HPDE6-E6E7 (cell line): ENCODE results near the gene ERMARD.
A peak's percentile ranks its signal among the peaks of the same experiment; 100 is the strongest.

Experiments used
- DNase-seq: peaks from one replicate; pipeline ENCODE4 v3.0.0; 2011; ENCODE audit warnings: missing footprints; ENCODE audit errors: extremely low spot score

ERMARD gene

GRCh38 chr6:169783401-169783800 is 32.0 kb downstream of the ERMARD start:
- DNase-seq = no peak

DNA sequence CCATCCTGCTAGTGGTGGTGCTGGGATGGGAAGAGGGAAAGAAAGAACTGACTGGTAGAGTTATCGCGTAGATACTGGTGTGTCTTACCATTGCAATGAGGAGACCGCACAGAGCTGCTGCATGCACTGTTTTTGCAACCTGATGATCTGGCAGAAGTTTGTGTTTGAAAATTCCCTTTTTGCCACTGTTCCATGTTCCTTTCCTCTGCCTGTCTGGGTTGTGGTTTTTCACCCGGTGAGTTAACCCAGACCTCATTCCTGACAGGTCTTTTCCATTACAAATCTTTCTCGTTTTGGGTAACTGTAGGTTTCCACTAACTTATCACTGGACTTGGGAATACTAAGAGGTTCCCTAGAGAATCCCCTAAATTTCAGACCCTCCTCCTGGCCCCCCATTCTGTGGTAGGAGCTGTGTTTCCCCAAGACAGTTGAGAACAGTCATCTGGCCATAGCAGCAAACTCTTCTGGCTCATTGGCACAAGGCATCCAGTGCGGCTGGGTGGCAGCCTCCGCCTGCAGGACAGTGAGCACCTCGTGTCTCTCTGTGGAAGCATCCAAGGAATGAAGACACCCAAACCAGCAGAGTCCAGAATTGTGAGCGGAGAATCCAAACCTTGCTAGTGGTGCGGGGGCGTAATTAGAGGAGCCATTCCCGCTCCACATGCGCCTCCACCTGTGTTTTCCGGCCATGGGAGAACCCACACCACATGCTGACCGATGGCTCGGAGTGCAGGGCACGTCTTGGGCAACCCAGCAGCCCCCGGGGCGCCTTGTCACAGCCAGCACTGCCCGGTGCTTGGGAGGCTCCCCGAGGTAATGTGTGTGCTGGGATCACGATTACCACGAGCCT is 32.8 kb downstream of the ERMARD start:
- DNase-seq = no peak

GRCh38 chr6:169784821-169785340 is 33.5 kb downstream of the ERMARD start:
- DNase-seq = no peak

- DNase-seq = no peak
These were observed 34.1 kb downstream of the ERMARD start for GRCh38 chr6:169785566-169785965.

GRCh38 chr6:169786349-169786748 is 34.9 kb downstream of the ERMARD start:
- no peak for DNase-seq

DNA sequence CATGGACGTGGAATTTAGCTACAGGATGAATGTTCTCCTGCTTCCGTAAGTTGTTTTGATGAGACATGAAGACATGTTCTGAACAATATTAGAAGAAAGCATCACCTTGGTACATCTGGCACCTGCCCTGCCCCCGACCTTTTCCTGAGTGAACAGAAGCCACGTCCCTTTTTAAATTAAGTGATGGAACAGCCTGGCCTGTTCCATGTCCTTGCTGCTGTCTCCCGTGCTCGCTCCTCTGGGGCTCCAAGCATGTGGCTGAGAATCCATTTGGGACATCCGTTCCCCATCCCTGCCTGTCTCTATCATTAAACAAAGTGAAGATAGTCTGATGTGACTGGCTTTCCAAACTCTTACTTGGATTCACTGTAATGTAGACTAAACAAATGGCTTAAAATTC is 36.4 kb downstream of the ERMARD start:
- no peak for DNase-seq

DNA sequence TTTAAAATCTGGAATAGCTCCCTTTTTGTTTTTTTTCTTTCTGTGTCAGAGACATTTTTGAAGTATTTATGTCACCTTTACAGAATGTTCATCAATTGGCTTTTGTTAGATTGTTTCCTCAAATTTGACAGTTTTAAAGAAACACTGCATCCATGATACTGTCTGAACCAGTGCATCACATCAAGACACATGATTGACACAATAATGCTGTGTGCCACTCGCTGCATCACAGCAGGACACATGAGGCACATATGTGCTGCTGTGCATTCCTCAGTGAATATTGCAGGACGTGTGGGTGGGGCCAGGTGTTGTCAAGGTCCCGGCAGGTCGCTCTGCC is 37.4 kb downstream of the ERMARD start:
- DNase-seq = no peak

GRCh38 chr6:169789146-169789943 is 37.9 kb downstream of the ERMARD start:
- DNase-seq = no peak

GRCh38 chr6:169789944-169790927 is 38.8 kb downstream of the ERMARD start:
- peak; percentile 90 for DNase-seq

- DNase-seq = no peak
These were observed 40.3 kb downstream of the ERMARD start for GRCh38 chr6:169791721-169792131.

DNA sequence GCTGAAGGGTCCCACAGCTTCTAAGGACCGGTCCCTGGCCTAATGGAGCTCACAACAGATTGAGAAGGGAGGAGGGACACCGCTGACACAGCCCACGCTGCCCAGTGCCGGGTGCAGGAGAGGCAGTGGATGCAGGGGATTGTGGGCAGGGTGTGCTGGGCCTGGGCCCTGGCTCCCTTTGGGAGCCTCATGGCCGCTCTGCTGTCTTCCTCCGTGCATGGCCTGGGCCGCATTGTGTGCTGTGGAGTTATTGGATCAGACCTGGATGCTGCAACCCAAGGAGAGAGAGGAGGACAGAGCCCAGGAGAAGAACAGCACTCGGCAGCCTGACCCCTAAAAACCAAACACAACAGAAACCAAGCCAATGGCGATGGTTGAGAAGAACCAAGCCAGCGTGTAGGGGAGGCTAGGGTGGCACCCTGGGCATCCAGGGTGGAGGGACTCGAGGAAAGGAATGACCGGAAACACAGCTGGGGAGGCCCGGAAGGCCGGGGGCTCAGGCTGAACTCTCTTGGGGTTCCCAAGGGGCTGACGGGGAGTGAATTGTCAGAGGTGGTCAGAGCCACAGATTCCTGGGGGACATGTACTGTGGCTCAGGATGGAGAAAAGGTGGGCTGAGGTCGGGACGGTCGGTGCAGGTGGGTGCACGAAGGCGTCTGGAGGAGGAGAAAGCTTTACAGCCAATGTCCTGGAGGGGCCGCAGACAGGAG is 41.0 kb downstream of the ERMARD start:
- no peak for DNase-seq

DNA sequence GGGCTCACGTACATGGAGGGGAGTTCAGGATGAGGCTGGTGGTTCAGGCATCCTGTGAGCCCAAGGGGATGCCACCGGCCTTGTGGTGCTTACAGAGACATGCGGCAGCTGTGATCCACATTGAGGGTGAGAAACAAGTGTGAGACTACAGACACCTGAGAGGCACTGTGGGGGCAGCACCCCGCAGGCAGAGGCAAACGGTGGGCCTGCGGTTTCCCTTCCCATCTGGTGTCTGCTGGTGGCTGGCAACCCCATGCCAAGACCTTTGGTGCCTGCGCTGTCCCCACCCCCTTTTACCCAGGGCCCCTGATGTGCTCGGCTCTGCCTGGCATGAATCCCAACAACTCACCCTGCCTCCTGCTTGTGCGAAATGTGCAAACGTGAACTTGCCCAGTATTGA is 42.0 kb downstream of the ERMARD start:
- DNase-seq = no peak

GRCh38 chr6:169794317-169795055 is 43.1 kb downstream of the ERMARD start:
- DNase-seq = no peak

DNA sequence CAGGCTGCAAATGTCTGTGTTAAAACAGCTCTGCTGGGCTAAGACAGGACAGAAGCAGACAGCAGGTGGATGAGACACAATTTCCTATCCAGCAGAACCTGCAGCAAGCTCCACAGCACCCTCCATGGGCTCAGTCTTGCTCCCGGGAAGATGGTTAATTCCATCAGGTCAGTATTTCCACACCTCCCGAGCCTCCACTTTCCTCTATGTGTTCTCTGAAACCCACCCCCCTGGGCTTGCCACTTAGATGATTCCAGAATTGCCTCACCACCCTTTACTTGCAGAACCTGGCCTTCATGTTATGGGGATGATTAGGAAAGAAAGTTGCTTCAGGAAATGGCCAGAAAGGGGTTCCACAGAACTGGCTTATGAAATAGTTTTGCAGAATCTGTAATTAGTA is 43.8 kb downstream of the ERMARD start:
- DNase-seq = no peak

- DNase-seq = no peak
These were observed 47.5 kb downstream of the ERMARD start for GRCh38 chr6:169798764-169799473.

DNA sequence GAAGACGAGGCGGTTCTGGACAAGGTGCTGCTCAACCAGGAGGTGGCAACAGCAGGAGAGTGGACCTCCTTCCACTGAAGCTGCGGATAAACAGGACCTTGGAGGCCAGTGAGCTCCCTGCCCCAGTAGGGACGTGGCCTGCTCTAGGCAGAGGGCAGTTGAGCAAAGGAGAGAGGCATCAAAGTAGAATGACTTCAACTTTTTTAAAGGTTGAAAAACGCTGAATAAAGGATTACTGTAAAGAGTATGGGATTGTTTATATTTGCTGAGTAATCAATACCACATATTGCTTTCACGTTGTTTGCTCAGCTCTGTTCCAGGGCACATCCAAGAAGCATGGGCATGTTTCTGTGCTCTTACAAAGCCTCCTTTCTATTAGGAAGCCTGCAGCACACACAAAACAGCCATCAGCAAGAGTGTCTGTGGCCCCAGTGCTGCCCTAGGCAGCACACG is 48.1 kb downstream of the ERMARD start:
- DNase-seq = no peak

GRCh38 chr6:169800116-169800667 is 48.8 kb downstream of the ERMARD start:
- DNase-seq = no peak

- peak; percentile 28 for DNase-seq
These were observed 49.4 kb downstream of the ERMARD start for GRCh38 chr6:169800668-169801395.
